22Rv1 (cell line): Measurements from ENCODE around the gene ULK2.
"Not testable (repeated sequence)": the region's sequence is repeated elsewhere in the genome, so short reads cannot be mapped to it uniquely, and the experiment has no call there.

Experiments
- CTCF ChIP-seq: fragments of 450-650 bp; IDR thresholded peaks from 2 replicates; pipeline ENCODE4 v1.5.1; 2017; ENCODE audit warnings: mild to moderate bottlenecking
- ZFX ChIP-seq: fragments of 450-650 bp; IDR thresholded peaks from 2 replicates; pipeline ENCODE4 v1.6.1; 2017; ENCODE audit warnings: antibody characterized with exemption, borderline replicate concordance

GRCh38 chr17:19860647-19861177, 7.0 kb downstream of the ULK2 start:
- TF ChIP-seq CTCF, ZFX: not testable (repeated sequence)
